AG04450 (cell line): ENCODE results near the gene TNKS1BP1. TPM values are rescaled to one million over a fixed set of nuclear protein-coding genes. Genes with fewer than 3 reads are reported as not detected.

Experiments used
- CTCF ChIA-PET: fragments of 300-600, 350-600 bp; formaldehyde crosslinking; extraction: SDS; loops from one replicate; lab custom pipeline; 2022; ENCODE audit warnings: antibody characterized with exemption, inconsistent platforms; lab: Charles Lee
- POLR2A ChIA-PET: fragments of 350-600 bp; formaldehyde crosslinking; extraction: SDS; loops from one replicate; lab custom pipeline; 2021; ENCODE audit warnings: antibody characterized with exemption, inconsistent platforms; lab: Yijun Ruan, JAX
- DNase-seq: peaks from one replicate; pipeline ENCODE4 v3.0.0-alpha.2; 2011; ENCODE audit warnings: low read depth, low spot score
- H3K27ac ChIP-seq: one replicate; pipeline ENCODE4 v1.5.1; 2012; ENCODE audit warnings: low read depth, low read length, control low read depth
- H3K27me3 ChIP-seq: one replicate; pipeline ENCODE4 v1.6.0; 2012; ENCODE audit warnings: low read length; ENCODE audit not compliant: control insufficient read depth, insufficient read depth
- H3K4me3 ChIP-seq: 2 replicates; pipeline ENCODE4 v1.5.1; 2011; ENCODE audit warnings: mild to moderate bottlenecking, low read depth, low read length, control low read depth
- H3K9me3 ChIP-seq: 2 replicates; pipeline ENCODE4 v1.5.1; 2012; ENCODE audit warnings: low read length; ENCODE audit not compliant: control insufficient read depth, insufficient read depth
- CTCF ChIP-seq: IDR thresholded peaks from 2 replicates; pipeline ENCODE4 v1.5.1; 2011; ENCODE audit warnings: low read depth, low read length, control low read depth, inconsistent platforms
- polyA plus RNA-seq: library from polyadenylated mRNA; depleted of rRNA; stranded (reverse); fragments of >200 nt; gene quantifications from 2 replicates; pipeline ENCODE4 v1.2.3, GENCODE V29; 2011

TNKS1BP1 gene
- polyA plus RNA-seq, 1 experiment, result 59.4 TPM

- no peak for DNase-seq
- CTCF ChIA-PET, result no interaction called here
- Histone ChIP-seq H3K27me3 (peaks cover 18% of the 10 kb centered on the region), H3K9me3 (no peaks in the 10 kb centered on the region; the same call in 1 of the 2 replicates), H3K27ac (no peak overlapping the region), H3K4me3 (no peak overlapping the region)
- POLR2A ChIA-PET, result interaction anchor here (0.6 kb wide), 1 partner anchor 285 kb away, joined by 3 read pairs; no protein-coding TSS in a partner anchor
- TF ChIP-seq CTCF, result no peak
Measured at GRCh38 chr11:57368845-57369232, 44.1 kb upstream of the TNKS1BP1 start.

DNA sequence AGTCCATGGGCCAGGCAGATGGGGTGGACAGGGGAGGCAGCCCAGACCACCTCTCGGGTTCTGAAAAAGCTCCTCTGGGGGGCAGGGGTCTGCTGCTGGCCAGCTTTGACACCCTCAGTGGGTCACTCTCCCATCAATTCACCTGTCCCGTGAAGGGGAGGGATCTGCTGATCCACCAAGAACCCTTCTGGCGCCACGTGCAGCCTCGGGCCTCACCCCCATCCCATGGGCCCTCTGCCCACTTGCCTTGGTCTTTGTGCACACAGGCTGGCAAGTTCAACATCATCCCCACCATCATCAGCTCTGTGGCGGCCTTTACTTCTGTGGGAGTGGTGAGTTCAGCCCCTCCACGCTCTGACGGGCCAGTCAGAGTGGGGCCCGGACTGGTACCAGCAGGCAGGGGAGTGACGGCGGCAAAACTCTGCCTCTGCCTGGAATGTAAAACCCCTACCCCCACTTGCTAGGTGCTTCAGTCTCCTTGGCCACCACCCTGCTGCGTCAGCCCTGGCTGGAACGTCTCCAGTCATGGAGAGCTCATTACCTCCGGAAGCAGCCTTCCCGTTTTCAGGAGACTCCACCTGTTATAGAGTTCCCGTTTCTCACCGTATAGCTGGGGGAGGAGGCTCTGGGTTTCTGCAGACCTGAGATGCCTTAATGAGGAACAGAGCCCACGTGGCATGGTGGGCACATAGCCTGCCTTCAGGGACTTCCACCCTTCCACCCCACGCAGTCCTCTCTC is 43.5 kb upstream of the TNKS1BP1 start:
- no peak overlapping the region for H3K27ac ChIP-seq
- POLR2A ChIA-PET, result interaction anchor here (0.6 kb wide), 1 partner anchor 286 kb away, joined by 3 read pairs; no protein-coding TSS in a partner anchor
- H3K27me3 ChIP-seq, result peaks cover 22% of the 10 kb centered on the region
- CTCF ChIA-PET, result no interaction called here
- H3K4me3 ChIP-seq, result no peak overlapping the region
- DNase-seq, result no peak
- H3K9me3 ChIP-seq, result no peaks in the 10 kb centered on the region; the same call in 1 of the 2 replicates
- no peak for TF ChIP-seq CTCF

- CTCF ChIA-PET, result interaction anchor here (0.6 kb wide), 2 partner anchors 15 kb away, joined by 4 read pairs; no protein-coding TSS in a partner anchor
- TF ChIP-seq CTCF, result no peak
- Histone ChIP-seq H3K9me3 (no peaks in the 10 kb centered on the region; the same call in 1 of the 2 replicates), H3K27ac (no peak overlapping the region), H3K27me3 (peaks cover 36% of the 10 kb centered on the region), H3K4me3 (no peak overlapping the region)
- POLR2A ChIA-PET, result no interaction called here
- no peak for DNase-seq
Measured at GRCh38 chr11:57364851-57365660, 40.3 kb upstream of the TNKS1BP1 start.

DNA sequence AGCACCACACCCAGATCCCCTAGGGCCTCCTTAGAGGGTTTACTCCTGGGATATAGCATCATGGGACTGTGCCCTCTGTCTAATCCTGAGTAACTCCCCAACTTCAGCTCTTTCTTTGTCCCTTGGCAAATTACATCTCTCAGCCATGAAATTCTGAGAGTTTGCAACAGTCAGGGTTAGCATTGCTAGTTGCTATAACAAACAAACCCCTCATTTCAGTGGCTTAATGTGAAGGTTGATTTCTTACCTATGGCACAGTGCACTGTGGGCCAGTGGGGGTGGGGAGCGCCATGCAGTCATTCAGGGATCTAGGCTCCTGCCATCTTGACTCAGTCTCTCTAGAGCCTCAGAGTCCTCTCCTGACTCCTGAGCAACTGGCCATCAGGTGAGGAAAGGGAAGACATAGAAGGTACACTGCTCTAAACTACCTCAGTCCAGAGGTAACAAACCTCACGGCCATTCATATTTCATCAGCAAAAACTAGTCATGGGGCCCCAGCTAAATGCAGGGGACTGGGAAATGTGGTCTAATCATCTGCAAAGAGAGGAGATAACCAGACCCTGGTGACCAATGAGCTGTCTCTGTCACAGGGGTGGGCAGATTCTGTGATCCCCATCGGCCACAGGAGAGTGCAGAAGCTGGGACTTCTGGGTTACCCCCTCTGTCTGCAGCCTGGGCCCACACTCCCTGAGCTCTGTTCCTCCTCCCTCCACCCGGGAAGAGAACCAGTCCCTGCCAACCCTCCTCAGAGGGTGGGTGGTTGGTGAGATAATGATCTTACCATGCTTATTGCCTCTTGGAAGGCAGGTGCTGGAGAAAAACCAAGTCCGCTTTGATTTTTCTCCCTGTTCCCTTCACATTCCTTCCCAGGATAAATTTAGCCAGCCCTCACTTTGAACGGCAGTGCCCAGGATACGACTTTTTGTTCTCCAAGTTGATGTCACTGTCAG is 38.7 kb upstream of the TNKS1BP1 start:
- peaks cover 45% of the 10 kb centered on the region for H3K27me3 ChIP-seq
- H3K4me3 ChIP-seq, result no peak overlapping the region
- DNase-seq, result no peak
- H3K27ac ChIP-seq, result no peak overlapping the region
- CTCF ChIA-PET, result no interaction called here
- TF ChIP-seq CTCF, result no peak
- H3K9me3 ChIP-seq, result no peaks in the 10 kb centered on the region
- POLR2A ChIA-PET, result no interaction called here
